ENCODE measurements around the gene EREG. TPM values are rescaled to one million over a fixed set of nuclear protein-coding genes. Genes with fewer than 3 reads are reported as not detected.

Gene EREG
- total and polyA plus RNA-seq, 9 of the 15 experiments (the other 6 are each of a cell fraction or from before 2014, with no cell fraction given): 0.97 to 7.3 (median 2.5) TPM

DNA sequence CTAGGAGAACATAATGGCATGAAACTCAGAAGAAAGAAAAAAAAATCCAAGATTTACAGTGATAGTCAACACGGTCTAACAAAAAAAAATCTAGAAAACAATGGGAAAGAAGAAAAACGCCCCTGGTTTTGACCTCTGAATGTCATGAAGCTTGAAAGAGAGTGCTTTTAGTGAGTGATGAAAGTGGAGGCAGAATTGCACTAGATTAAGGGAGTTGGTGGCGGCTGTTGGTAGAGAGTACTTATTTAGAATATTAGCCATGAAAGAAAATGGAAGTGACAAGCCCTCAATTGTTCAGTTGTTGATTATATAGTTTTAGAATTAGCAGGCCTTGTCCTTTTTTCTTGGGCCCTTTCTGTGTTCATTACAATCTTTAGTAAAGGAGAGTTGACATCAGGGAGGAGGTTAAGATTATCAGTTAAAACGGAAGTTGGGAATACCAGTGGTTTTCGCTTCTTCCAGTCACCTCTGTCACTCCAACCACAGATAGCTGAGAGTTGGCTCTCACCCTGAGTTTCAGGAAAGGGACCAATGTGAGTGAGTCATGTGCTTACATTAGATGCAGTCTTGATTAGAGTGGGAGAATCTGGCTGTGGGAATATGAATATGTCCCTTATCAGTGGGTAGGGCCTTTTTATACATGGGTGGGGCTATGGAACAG, 29.7 kb downstream of the EREG start:
- FAIRE-seq (peak; percentile 51), DNase-seq (ENCODE audit: extremely low read depth in 1 of 4, low spot score in 3 of 4) (peak; percentile 15 to 65 (median 23)), ATAC-seq (peak; percentile 67)
- Histone ChIP-seq H3K9me1 (ENCODE audit: control insufficient read depth, insufficient read depth, low read length) (no peaks in the 10 kb centered on the region), H3K4me3 (no peak overlapping the region), H3K4me2 (ENCODE audit: insufficient read depth, low read length) (0 out of 2 replicates have a peak overlapping the region, but pooled peaks have one; percentile 5), H3K79me2 (ENCODE audit: control insufficient read depth, insufficient read depth, low read length) (no peaks in the 10 kb centered on the region), H4K20me1 (replicated peaks; ENCODE audit: control insufficient read depth, insufficient read depth, low read length) (no peaks in the 10 kb centered on the region), H3K9ac (ENCODE audit: insufficient read depth in 1 of 2, low read depth in 2 of 2, low read length in 2 of 2) (no peak overlapping the region; a peak in 1 of 4 replicates), H3K27ac (ENCODE audit: extremely low read depth, low read depth, low read length) (peak overlapping the region; percentile 36; the same call in 2 of the 3 replicates), H3K27me3 (ENCODE audit: control insufficient read depth in 2 of 2, insufficient read depth in 2 of 2, low read length in 2 of 2) (no peaks in the 10 kb centered on the region), H3K4me1 (replicated peaks in 1 of 2; ENCODE audit: control insufficient read depth in 2 of 2, insufficient read depth in 2 of 2, low read length in 2 of 2) (peaks cover 2 to 11% of the 10 kb centered on the region in 2 experiments; a peak in 2 of 5 replicates), H3K9me3 (replicated peaks; ENCODE audit: control insufficient read depth, insufficient read depth, low read depth, low read length) (peaks cover 3% of the 10 kb centered on the region; the same call in 1 of the 2 replicates), H3K36me3 (ENCODE audit: control insufficient read depth, insufficient read depth, low read length) (no peaks in the 10 kb centered on the region), H2AFZ (ENCODE audit: low read depth, low read length) (peak overlapping the region; percentile 48; the same call in 1 of the 2 replicates)
- ChIA-PET CTCF (ENCODE audit: low intra/inter-chr PET ratio) (no interaction called here), POLR2A (interaction anchor here (0.9 kb wide), 1 partner anchor 9 kb away, joined by 3 read pairs; no protein-coding TSS in a partner anchor)
- 7% methylated on average over 5 of the region's 5 CpGs for WGBS (ENCODE audit: insufficient coverage, low coverage, missing lambda C conversion rate)
- BruUV-seq (replicated peaks): no TSS peak
- in situ Hi-C loops (cut with MboI): no loop called here
- intact Hi-C loops (cut with micrococcal nuclease): no loop called here
- TF ChIP-seq KHSRP (IDR thresholded peaks at IDR 0.05): no peak
- TF ChIP-seq CUX1 (CRISPR knock-in tag; IDR thresholded peaks at IDR 0.05): no peak
- TF ChIP-seq, protein P1, sequence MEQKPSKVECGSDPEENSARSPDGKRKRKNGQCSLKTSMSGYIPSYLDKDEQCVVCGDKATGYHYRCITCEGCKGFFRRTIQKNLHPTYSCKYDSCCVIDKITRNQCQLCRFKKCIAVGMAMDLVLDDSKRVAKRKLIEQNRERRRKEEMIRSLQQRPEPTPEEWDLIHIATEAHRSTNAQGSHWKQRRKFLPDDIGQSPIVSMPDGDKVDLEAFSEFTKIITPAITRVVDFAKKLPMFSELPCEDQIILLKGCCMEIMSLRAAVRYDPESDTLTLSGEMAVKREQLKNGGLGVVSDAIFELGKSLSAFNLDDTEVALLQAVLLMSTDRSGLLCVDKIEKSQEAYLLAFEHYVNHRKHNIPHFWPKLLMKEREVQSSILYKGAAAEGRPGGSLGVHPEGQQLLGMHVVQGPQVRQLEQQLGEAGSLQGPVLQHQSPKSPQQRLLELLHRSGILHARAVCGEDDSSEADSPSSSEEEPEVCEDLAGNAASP (IDR thresholded peaks at IDR 0.05): no peak
- TF ChIP-seq BHLHE40 (IDR thresholded peaks at IDR 0.05; ENCODE audit: low read length): peak; percentile 54; the same call in 1 of the 2 replicates
- TF ChIP-seq ADNP (tag; IDR thresholded peaks at IDR 0.05): no peak
- 0 out of 2 replicates have a peak, but pooled peaks have one; percentile 6 for TF ChIP-seq NCOR1 (IDR thresholded peaks at IDR 0.05)
- TF ChIP-seq NR2F6 (CRISPR knock-in tag; IDR thresholded peaks at IDR 0.05): no peak
- no peak for TF ChIP-seq ZBED1 (IDR thresholded peaks at IDR 0.05)
- TF ChIP-seq TEAD4 (IDR thresholded peaks at IDR 0.05; ENCODE audit: low read length): peak; percentile 71; the same call in 1 of the 2 replicates
- TF ChIP-seq TEAD4 (CRISPR knock-in tag; IDR thresholded peaks at IDR 0.05; ENCODE audit: borderline replicate concordance): no peak
- TF ChIP-seq ZNF121 (CRISPR knock-in tag; conservative IDR thresholded peaks at IDR 0.05): no peak
- no peak for TF ChIP-seq CAMTA2 (CRISPR knock-in tag; conservative IDR thresholded peaks at IDR 0.05)

All from K562 (cell line).